Fibroblast of the aortic adventitia (primary cell): ENCODE measurements around the gene GPR153. TPM values are rescaled to one million over a fixed set of nuclear protein-coding genes. Genes with fewer than 3 reads are reported as not detected.

ENCODE experiments used
- DNase-seq: peaks from one replicate; pipeline ENCODE4 v3.0.0-alpha.2; 2010; ENCODE audit warnings: low read depth
- H3K4me3 ChIP-seq: 2 replicates; pipeline ENCODE4 v1.5.1; 2011; ENCODE audit warnings: low read depth, mild to moderate bottlenecking, control low read depth, low read length, moderate library complexity
- CTCF ChIP-seq: IDR thresholded peaks from 2 replicates; pipeline ENCODE4 v1.5.1; 2011; ENCODE audit warnings: mild to moderate bottlenecking, low read length, control low read depth, inconsistent platforms; ENCODE audit not compliant: insufficient read depth
- total RNA-seq: library from RNA; depleted of rRNA; stranded (reverse); fragments of >200 nt; gene quantifications from 2 replicates; pipeline ENCODE4 v1.2.3, GENCODE V29; 2012; ENCODE audit warnings: low replicate concordance

GPR153 gene
- total RNA-seq, 1 donor, result 9.9 TPM

GRCh38 chr1:6258675-6259074 is 2.2 kb downstream of the GPR153 start:
- TF ChIP-seq CTCF, result no peak
- DNase-seq, result no peak
- H3K4me3 ChIP-seq, result no peak overlapping the region

DNA sequence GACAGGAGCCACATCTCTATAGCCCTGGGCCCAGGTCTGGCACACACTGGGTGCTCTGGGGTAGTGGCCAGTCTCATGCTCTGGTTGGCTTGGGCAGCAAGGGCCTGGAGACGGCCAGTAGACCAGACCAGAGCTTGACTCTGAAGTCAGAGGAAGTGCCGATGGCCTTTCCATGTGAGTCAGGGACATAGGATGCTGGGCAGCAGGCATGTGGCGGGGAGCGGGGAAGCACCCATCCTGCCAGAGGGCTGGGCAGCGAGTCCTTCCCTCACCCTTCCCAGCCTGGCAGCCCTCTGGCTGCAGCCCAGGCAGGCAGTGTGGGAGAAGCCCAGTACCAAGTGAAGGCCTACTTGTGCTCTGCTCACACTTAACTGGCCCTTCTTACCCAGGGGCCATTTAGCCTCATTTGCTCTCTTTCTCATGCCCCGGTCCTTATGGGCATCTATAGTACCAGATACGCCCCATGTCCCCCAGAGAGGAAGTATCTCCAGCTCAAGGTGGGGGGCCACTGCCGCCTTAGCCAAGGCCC is 3.3 kb downstream of the GPR153 start:
- DNase-seq, result no peak
- no peak overlapping the region for H3K4me3 ChIP-seq
- no peak for TF ChIP-seq CTCF

GRCh38 chr1:6256645-6257044 is 4.3 kb downstream of the GPR153 start:
- no peak for DNase-seq
- H3K4me3 ChIP-seq, result no peak overlapping the region
- no peak for TF ChIP-seq CTCF

DNA sequence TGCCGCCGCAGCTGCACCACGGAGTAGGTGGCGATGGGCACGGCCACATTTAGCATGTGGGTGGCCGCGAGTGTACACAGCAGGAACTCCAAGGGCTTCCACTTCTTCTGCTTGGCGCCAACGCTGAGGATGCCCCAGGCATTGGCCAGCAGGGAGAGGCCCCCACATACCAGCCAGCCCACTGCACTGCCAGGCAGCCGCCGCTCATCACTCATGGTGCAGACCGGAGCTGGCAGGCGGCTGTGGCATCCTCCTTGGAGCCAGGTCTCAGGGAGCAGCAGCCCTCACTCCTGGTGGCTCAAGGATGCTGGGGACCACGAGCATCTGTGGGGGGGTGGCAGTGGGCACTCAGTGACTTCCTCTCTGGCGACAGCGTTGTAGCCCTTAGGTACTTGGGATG is 6.2 kb downstream of the GPR153 start:
- no peak for TF ChIP-seq CTCF
- no peak overlapping the region for H3K4me3 ChIP-seq
- DNase-seq, result no peak

DNA sequence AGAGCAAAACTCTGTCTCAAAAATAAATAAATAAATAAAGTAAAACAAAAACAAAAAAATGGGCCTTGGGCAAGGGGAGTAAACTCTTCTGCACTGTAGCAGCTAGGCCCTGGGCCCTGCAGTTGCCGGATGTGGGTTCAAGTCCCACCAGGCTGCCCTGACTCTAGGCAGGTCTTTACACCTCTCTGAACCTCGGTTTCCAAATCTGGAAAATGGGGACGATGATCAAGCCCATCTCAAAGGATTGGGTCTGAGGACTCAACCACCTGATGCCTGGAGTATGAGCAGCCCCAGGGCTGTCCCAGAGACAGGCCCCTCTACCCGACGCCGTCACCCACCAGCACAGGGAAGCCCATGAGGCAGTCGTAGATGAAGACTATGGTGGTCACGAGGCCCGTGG is 7.5 kb downstream of the GPR153 start:
- DNase-seq, result no peak
- H3K4me3 ChIP-seq, result no peak overlapping the region
- TF ChIP-seq CTCF, result no peak

GRCh38 chr1:6252374-6252710 is 8.6 kb downstream of the GPR153 start:
- no peak for DNase-seq
- TF ChIP-seq CTCF, result no peak
- no peak overlapping the region for H3K4me3 ChIP-seq

GRCh38 chr1:6251681-6252373 is 9.1 kb downstream of the GPR153 start:
- DNase-seq, result no peak
- H3K4me3 ChIP-seq, result no peak overlapping the region
- no peak for TF ChIP-seq CTCF
